GDM1 (cell line): ENCODE measurements around the gene PNMA6E.

ENCODE experiments used
- DNase-seq: peaks from one replicate; lab custom pipeline; 2025; lab: John Stamatoyannopoulos, UW

Gene PNMA6E

DNA sequence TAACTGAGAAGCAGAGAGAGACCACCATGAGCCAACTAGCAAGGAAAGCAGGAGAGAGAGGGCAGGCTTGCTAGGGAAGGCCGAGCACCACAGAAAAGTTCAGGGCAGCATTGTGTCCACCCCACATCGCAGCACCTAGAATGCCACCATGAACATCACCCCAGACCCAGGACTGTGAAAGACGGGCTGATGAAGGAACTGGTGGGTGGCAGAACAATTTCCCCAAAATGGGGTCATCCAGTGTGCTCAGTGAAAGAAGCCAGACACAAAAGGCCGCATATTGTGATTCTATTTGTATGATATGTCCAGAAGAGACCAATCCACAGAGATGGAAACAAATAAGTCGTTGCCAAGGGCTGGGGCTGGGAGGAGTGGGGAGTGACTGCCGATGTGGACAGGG lies 16.8 kb downstream of the PNMA6E start:
- no peak for DNase-seq

DNA sequence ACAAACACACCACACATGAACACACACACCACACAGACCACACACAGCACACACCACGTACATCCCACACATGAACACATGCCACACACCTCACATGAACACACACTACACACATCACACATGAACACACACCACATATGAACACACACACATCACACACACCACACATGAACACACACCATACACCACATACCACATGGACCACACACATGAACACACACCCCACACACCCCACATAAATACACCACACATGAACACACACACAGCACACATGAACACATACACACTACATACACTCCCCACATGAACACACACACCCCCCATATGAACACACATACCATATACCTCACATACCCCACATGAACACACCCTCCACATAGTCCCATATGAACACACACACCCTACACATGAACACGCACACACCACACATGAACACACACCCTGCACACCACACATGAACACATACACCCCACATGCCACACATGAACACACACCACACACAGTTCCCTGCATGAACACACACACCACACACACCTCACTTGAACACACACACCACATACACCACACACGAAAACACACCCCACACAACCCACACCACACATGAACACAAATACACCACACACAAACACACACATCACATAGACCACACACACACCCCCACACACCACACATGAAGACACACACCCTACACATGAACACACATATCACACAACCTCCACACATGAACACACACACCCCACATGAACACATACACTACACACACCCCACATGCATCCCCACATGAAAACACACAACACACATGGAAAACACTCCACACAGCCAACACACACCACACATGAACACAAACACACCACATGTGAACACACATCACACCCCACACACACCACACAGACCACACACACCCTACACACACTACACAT lies 18.3 kb downstream of the PNMA6E start:
- DNase-seq = no peak

DNA sequence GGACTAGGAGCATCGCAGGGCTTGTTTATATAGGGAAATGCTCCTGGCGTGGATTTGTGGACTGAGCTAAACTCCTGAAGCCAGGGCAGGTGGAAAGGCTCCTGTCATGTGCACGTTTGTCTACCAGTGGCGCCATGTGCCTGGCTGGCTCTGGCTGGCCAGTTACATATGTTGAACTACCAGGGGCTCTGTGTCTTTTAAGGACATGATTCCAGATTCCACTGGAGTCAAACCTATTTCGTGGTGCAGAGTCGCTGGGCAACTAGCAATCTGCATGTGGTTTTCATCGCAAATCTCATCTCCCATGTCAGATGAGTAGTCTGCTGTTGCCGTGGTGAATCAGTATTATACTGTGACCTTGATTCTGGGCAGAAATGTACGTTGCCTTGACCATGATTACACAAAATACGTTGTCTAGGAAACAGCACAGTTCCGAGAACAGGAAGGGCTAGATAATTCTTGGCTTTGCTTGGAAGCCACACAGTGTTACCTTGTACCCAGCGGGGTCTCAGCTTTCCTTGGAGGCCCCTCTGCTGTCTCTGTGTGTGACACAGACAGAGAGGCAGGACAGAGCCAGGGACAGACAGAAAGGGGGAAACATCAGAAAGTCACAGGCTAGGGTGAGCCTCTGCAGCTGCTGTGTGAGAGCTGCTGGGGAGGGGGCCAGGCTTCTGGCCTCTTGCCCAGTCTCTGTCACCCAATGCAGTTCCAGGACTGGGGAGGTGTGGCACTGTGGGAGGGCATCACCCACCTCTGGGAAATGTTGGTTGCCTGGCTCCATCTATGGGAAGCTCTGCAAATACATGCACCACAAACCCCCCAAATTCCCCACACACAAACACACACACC lies 19.2 kb downstream of the PNMA6E start:
- no peak for DNase-seq

DNA sequence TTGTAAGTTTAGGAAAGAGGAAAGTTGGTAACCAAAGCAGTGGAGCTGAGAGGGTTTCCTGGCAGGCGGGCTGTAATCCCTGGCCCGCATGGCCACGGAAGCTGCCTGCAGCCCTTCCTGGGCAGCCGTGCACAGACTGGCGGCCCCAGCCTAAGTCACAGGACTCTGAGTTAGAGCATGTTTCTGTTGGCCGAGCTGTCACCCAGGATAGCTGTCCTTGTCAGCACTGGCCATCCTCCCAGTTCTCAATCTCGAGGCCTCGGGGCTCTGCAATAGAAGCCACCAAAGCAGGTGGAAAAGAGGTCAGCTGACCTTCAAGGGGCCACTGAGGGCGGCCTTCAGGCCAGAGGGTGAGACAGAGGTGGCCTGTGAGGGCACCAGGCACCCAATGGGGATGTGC lies 20.5 kb downstream of the PNMA6E start:
- no peak for DNase-seq

DNA sequence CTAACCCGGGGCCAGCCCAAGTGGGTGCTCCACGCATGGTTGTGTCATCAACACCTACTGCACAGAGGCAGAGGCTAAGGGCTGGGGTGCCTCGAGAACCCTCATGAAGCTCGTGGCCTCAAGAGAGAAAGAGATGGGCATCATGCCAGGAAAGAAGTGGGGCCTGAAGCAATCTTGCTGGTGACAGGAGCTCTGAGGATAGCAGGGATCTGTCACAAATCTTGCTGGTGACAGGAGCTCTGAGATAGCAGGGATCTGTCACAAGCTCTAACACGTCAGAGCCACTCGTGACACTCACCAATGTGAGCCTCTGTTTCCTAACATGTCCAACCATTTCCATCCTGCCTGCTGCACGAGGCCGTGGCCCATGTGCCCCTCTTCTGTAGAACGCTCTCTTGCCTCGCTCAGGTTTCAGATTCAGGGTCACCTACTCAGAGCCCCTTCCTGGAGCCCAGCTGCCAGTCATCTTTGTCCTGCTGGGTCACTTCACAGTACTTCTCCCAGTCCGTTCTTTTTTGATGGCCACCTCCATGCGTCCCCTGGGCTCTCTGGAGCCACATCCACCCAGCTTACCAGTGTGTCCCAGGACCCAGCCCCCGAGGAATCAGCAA lies 21.1 kb downstream of the PNMA6E start:
- no peak for DNase-seq

DNA sequence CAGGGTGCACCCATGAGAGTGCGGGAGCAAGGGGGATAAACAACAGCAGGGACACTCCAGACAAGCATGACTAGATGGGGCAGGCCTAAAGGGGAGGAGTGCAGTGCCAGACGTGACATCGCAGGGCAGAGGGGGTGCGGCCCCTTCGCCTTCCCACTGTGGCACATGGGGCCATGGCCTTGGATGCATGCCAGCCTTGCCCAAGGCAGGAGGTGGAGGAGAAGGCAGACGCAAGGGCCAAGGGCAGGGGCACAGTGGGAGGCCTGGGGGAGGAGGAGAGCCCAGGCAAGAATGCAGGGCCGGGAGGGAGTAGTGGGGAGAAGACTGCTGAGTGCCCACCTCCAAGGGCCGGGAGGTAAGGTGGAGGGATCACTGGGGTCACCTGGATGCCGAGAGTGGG lies 21.6 kb downstream of the PNMA6E start:
- DNase-seq = no peak

DNA sequence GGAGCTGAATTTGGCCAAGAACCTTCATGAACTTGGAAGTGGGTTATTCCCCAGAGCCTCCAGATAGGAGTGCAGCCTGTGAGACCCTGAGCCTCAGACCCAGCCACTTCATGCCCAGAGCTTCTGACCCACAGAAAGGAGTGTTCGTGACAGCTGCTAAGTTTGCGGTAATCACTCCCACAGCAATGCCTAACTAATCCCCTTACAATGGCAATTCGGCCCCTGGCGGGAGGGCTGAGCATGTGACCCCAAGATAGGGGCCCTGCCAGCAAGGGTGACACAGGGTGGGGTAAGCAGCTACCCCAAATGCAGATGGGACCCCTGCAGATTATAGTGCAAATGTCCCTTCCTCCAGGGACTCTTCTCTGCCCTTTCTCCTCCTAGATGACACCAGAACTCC lies 22.5 kb downstream of the PNMA6E start:
- DNase-seq = no peak

DNA sequence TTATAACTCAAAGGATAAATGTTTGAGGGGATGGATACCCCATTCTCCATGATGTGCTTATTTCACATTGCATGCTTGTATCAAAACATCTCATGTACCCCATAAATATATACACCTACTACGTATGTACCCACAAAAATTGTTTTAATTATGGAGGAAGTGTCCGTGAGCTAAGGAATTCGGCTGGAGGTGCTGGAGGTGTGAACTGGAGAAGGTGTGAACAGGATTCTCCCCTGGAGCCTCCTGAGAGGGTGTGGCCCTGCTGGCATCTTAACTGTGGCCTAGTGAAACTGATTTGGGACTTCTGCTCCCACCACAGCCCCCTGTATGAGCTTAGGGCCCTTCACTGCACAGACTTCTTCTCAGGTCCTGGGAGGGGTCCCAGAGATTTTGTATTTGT lies 23.4 kb downstream of the PNMA6E start:
- no peak for DNase-seq

DNA sequence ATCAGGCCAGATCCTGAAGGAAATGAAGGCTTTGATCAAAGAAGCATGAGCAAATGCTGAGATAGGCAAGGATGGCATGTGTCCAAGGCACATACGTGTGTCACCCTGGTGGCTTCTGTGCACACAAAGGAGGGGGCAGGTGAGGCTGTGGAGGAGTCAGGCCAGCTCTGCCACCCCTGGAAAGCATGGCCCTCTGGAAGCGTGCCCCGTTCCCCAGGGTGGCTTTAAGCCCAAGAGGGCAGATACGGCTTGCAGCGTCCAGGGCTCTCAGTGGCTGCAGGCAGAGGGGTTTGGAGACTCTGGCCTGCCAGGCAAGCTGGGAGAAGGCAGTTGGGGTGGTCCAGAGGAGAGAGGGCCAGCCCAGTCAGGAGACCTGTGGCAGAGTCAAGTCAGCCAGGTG lies 25.6 kb downstream of the PNMA6E start:
- DNase-seq = no peak

DNA sequence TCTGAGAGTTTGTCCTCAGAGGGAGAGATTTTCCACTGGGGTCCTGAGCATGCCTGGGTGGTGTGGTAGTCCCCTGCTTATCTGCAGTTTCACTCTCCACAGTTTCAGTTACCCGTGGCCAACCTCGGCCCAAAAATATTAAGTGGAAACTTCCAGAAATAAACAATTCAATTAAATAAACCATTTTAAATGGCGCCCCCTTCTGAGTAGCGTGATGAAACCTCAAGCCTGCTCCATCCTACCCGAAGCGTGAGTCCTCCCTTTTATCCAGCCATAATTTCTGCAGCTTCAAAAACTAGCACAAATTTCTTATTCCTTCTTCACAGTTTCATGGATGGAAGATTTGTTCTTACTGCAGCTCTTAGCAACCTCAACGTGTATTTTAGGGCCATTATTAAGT lies 26.7 kb downstream of the PNMA6E start:
- no peak for DNase-seq

DNA sequence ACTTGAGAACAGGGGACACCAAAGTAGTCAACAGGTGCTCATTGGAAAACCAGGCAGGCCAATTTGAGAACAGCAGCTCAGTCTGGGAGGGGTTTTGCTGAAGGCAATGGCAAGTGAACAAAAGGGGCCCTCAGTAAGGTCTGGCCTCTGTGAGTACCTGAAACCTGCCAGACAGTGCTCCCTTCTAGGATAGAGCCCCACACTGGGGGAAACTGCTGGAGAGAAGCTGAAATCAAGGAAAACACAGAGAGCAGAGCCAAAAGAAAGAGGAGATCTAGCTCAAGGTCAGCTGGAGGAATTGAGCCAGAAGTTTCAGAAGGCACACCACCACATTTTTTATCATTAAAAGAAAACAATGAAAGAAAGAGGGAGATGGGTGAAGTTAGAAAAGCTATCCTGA lies 28.2 kb downstream of the PNMA6E start:
- DNase-seq = no peak

DNA sequence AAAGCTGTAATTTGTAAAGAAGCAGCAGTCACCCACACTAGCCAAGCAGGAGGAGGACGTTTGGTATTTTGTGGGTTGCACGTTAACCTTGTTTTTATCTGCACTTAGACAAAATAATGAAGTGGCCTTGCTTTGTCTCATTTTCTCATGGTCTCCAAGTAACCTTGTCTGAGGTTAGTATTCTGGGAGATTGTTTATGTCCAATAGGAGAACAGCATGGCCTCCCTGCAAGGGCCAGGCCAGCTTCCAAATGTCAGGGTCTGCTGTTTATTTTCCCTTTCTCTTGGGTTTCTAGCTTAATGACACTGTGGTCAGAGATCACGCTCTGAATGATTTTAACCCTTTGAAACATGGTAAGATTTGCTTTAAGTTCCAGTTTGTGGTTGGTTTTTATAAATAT lies 29.9 kb downstream of the PNMA6E start:
- DNase-seq = no peak

DNA sequence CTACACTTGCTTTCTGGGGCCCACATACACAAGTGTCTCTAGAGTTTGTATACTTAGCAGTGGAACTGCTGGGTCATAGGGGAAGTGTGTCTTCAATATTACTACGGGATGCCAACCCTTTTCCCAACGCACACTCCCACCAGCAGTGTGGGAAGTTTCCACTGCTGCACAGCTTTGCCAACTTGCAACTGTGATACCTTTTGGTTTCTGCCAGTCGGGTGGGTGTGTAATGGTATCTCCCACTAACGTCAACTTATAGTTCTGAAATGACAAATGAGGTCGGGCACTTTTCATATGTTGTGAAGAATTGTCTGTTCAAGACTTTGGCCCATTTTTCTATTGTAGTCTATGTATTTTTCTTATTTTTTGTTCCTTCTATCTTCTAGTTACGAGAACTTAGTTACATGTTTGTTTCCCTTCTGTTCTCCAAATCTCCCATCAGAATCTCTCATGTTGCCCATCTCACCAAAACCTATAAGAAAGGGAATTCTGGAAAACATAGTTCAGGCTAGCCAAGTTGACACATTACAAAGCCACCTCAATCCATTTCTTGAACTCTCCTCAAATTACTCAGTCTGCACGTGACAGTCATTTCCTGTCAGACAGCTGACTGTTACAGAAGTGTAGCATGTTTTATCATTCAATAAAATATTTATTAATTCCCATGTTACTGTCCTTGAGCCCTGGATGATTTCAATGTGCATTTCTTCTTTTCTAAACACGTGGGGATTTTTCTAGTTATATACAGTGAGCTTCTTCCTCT lies 30.7 kb downstream of the PNMA6E start:
- no peak for DNase-seq

DNA sequence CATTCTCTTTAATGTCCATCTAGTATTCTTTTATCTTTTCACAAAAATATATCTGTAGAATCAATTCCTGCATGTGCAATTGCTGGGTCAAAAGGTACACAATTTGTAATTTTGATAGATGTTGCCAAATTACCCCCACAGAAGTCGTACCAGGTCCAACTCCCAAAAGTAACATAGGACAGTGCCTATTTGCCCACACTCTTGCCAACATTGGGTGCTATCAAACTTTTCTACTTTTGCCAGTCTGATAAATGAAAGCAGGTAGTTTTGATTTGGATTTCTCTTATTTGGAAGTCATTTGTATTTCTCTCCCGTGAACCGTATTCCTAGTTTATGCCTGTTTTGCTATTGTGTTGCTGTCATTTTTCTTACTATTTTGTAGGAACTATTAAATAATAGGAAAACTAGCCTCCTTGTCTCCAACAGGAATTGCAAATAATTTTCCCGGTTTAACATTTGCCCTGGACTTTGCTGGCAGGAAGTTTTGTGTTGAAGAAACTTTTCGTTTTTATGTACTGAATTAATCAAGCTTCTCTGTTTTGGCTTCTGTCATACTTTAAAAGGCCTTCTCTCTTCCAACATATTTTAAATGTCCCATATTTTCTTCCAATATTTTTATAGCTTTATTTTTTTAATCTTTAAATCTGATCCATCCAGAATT lies 34.1 kb downstream of the PNMA6E start:
- no peak for DNase-seq

DNA sequence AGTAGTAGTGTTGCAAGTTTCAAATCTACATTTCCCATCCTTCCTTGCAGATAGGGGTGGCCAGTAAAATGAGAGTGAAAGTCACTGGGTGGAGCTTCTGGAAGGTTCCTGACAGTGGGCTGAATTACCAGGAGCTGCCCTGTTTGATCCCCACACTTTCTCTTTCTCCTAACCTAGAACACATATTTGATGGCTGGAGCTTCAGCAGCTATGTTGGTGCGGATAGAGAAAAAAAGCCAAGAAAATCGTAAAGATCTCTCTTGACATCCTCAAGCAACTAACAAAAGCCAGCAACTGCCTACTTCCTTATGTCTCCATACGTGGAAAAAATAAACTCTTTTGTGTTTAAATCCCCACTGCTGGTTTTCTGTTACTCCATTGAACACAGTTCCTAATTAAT lies 35.0 kb downstream of the PNMA6E start:
- DNase-seq = no peak

DNA sequence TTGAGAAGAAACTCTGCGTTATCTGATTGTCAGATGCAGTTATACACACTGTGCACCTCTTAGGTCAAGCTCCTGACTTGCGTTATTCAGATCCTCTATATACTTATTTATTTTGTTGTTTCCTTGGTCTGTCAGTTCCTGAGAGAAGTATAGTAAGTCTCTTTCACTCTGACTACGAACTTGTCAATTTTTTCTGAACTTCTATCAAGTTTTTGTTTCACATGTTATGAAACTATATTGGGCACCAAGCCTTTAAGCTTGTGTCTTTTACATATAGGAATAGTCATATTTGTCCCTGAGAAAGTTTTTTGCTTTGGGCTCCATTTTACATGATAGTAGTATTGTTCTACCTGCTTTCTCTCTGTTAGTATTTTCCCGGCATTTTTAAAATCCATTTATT lies 35.5 kb downstream of the PNMA6E start:
- DNase-seq = no peak

DNA sequence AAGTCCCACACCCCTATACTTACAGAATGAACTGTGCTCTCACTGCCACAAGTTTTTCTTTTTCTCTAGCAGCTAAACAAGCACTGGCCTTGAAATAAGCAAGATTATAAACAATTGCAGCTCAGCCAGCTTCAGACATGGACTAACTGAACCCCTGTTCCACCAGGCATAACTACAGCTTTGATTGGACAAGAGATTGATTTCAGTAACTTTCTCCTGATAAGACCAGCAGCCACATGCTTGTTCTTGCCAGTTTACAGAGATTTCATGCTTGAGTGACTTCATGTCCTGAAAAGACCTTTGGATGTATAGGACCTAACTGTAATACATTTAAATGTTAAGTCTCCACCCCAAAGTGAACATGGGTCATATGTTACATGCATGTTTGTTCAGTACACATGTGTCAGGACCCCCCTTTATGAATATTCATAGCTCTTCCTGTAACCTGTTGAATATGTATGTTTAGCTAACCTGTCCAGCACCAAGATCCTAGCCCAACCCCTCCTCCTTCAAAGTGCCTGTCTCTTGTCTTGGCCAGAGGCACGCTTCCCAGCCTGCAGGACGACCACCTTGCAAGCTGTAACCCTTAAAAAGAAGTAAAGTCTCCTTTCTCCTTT lies 39.3 kb downstream of the PNMA6E start:
- no peak for DNase-seq

DNA sequence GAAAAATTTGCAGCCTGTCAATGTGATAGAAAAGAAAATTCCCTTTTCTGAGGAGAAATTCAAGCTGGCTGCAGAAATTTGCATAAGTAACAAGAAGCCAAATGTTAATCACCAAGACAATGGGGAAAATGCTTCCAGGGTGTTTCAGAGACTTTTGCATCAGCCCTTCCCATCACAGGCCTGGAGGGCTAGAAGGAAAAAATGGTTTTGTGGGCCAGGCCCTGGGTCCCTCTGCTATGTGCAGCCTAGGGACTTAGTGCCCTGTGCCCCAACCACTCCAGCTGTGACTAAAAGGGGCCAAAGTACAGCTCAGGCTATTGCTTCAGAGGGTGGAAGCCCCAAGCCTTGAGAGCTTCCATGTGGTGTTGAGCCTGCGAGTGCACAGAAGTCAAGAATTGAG lies 43.3 kb downstream of the PNMA6E start:
- DNase-seq = no peak

DNA sequence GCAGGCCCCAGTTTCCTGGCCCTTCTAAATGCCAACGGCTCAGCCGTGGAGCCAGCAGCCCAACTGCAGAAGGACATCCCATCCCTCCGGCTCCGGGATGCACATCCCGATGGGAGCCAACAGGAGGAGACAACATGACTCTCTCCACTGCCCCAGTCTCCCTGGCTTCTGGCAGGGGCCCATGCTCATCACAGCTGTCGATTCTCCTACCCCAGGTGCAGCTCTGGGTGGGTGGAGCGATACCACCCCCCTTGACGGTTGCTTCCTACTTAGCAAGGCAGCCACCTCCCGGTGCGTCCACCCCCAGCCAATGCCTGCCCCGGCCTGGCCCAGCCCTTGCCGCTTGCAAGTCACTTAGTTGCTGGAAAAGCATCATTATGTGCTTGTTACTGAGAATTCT lies 47.7 kb downstream of the PNMA6E start:
- no peak for DNase-seq

DNA sequence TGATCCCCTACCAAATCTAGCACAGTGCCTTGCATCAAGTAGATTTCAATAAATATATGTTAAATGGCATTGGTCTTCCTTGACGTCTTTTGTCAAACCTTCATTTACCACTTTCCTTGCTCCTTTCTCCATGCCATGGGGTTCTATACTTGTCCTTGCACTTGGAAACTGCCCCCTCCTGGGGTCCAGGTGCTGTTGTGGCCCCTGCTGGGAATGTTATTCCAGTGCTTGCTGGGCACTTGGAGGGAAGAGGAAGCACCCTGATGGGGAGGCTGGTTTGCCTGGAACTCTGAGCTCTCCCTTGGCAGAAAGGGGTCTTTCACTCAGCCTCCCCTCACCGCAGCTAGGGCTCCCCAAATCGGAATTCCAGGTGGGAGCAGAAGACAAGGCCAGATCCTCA lies 48.3 kb downstream of the PNMA6E start:
- no peak for DNase-seq

DNA sequence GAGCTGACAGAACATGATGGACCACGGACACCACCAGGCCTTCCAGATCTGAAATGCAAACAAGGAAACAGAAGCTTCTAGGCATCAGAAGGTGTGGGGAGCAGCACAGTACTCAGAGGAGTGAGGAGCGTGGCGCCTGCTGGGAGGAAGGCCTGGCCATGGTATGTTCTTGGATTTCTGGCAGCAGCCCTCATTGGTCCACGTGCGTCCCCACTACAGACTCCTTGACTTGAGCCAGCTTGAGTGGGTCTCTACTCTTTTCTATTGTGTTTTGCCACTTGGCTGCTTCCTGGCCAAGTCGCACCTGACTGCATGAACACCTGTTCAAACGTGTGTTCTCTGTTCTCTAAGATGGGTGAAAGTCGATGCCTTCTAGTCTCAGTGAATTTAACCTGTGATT lies 49.2 kb downstream of the PNMA6E start:
- no peak for DNase-seq
